ENCODE results near the gene NTM.

Gene NTM

GRCh38 chr11:132126973-132127899, 756.8 kb downstream of the NTM start:
- DNase-seq, result no peak

GRCh38 chr11:132127900-132128288, 757.5 kb downstream of the NTM start:
- DNase-seq, result no peak

- no peak for DNase-seq
These were observed 760.6 kb downstream of the NTM start for GRCh38 chr11:132131047-132131446.

GRCh38 chr11:132131961-132132360, 761.5 kb downstream of the NTM start:
- DNase-seq, result no peak

GRCh38 chr11:132134322-132134721, 763.9 kb downstream of the NTM start:
- no peak for DNase-seq

GRCh38 chr11:132137289-132137980, 767.0 kb downstream of the NTM start:
- no peak for DNase-seq

GRCh38 chr11:132137981-132138313, 767.5 kb downstream of the NTM start:
- DNase-seq, result no peak

- DNase-seq, result no peak
These were observed 768.8 kb downstream of the NTM start for GRCh38 chr11:132139181-132139580.

- DNase-seq, result no peak
These were observed 769.6 kb downstream of the NTM start for GRCh38 chr11:132140056-132140455.

GRCh38 chr11:132142121-132142520, 771.7 kb downstream of the NTM start:
- no peak for DNase-seq

GRCh38 chr11:132142554-132142953, 772.1 kb downstream of the NTM start:
- DNase-seq, result no peak

GRCh38 chr11:132147464-132147863, 777.0 kb downstream of the NTM start:
- DNase-seq, result no peak

GRCh38 chr11:132154781-132155180, 784.4 kb downstream of the NTM start:
- no peak for DNase-seq

GRCh38 chr11:132158091-132158490, 787.7 kb downstream of the NTM start:
- no peak for DNase-seq

GRCh38 chr11:132158696-132159095, 788.3 kb downstream of the NTM start:
- DNase-seq, result no peak

GRCh38 chr11:132161403-132162078, 791.1 kb downstream of the NTM start:
- no peak for DNase-seq

- DNase-seq, result no peak
These were observed 798.0 kb downstream of the NTM start for GRCh38 chr11:132168344-132168981.

- no peak for DNase-seq
These were observed 800.6 kb downstream of the NTM start for GRCh38 chr11:132171031-132171430.

GRCh38 chr11:132174362-132175255, 804.2 kb downstream of the NTM start:
- DNase-seq, result no peak

GRCh38 chr11:132177106-132177505, 806.7 kb downstream of the NTM start:
- no peak for DNase-seq

GRCh38 chr11:132184079-132184478, 813.7 kb downstream of the NTM start:
- no peak for DNase-seq

Data from T-helper 9 cell (primary cell).